SK-N-SH treated with all-trans-retinoic acid at 6 μM for 48 hours (cell line): ENCODE measurements around the gene VPS39.

ENCODE experiments used
- ATAC-seq: fragments of 200-7000 bp; cut with Tn5 transposase; 3 replicates; pipeline ENCODE4 v1.9.1; 2020; ENCODE audit warnings: mild to moderate bottlenecking, moderate library complexity
- ARNTL ChIP-seq: fragments of 450-650 bp; formaldehyde crosslinking; IDR thresholded peaks from 2 replicates; pipeline ENCODE4 v1.5.0; 2020; ENCODE audit warnings: low read depth, mild to moderate bottlenecking, moderate library complexity, borderline replicate concordance
- CSDC2 ChIP-seq: fragments of 250-450 bp; sonication (Bioruptor Pico); IDR thresholded peaks from 2 replicates; pipeline ENCODE4 v1.5.0; 2020; ENCODE audit warnings: mild to moderate bottlenecking, moderate library complexity
- ESRRG ChIP-seq: fragments of 250-450 bp; sonication (Bioruptor Pico); IDR thresholded peaks from 2 replicates; pipeline ENCODE4 v1.6.1; 2021; ENCODE audit warnings: mild to moderate bottlenecking
- GLIS3 ChIP-seq: fragments of 250-450 bp; sonication (Bioruptor Pico); IDR thresholded peaks from 2 replicates; pipeline ENCODE4 v1.5.0; 2020; ENCODE audit warnings: mild to moderate bottlenecking, moderate library complexity
- ISL1 ChIP-seq: fragments of 250-450 bp; sonication (Bioruptor Pico); IDR thresholded peaks from 2 replicates; pipeline ENCODE4 v2.1.2; 2022; ENCODE audit warnings: mild to moderate bottlenecking, moderate library complexity
- PPARA ChIP-seq: fragments of 250-450 bp; sonication (Bioruptor Pico); IDR thresholded peaks from 2 replicates; pipeline ENCODE4 v1.5.0; 2020; ENCODE audit warnings: mild to moderate bottlenecking, borderline replicate concordance
- RARB ChIP-seq: fragments of 250-450 bp; sonication (Bioruptor Pico); IDR thresholded peaks from 2 replicates; pipeline ENCODE4 v1.8.0; 2021; ENCODE audit warnings: mild to moderate bottlenecking, moderate library complexity
- SNAI2 ChIP-seq: fragments of 250-450 bp; sonication (Bioruptor Pico); IDR thresholded peaks from 2 replicates; pipeline ENCODE4 v1.5.0; 2020; ENCODE audit warnings: mild to moderate bottlenecking, moderate library complexity
- TCF4 ChIP-seq: fragments of 250-450 bp; sonication (Bioruptor Pico); IDR thresholded peaks from 2 replicates; pipeline ENCODE4 v1.8.0; 2021; ENCODE audit warnings: mild to moderate bottlenecking, moderate library complexity, borderline replicate concordance
- TOX ChIP-seq: fragments of 250-450 bp; sonication (Bioruptor Pico); IDR thresholded peaks from 2 replicates; pipeline ENCODE4 v1.8.0; 2021; ENCODE audit warnings: mild to moderate bottlenecking, moderate library complexity, borderline replicate concordance
- ZFP3 ChIP-seq: fragments of 250-450 bp; sonication (Bioruptor Pico); IDR thresholded peaks from 2 replicates; pipeline ENCODE4 v1.5.0; 2020; ENCODE audit warnings: mild to moderate bottlenecking, moderate library complexity
- ZNF70 ChIP-seq: fragments of 450-650 bp; formaldehyde crosslinking; IDR thresholded peaks from 2 replicates; pipeline ENCODE4 v1.5.0; 2020; ENCODE audit warnings: mild to moderate bottlenecking, moderate library complexity
- ZNF8 ChIP-seq: fragments of 450-650 bp; formaldehyde crosslinking; IDR thresholded peaks from 2 replicates; pipeline ENCODE4 v1.5.0; 2020; ENCODE audit warnings: mild to moderate bottlenecking, moderate library complexity
- TF ChIP-seq, protein P1 (sequence below): fragments of 250-450 bp; sonication (Bioruptor Pico); IDR thresholded peaks from 2 replicates; pipeline ENCODE4 v1.8.0; 2021; ENCODE audit warnings: low read depth, mild to moderate bottlenecking, moderate library complexity, borderline replicate concordance
- TF ChIP-seq, protein P2 (sequence below): fragments of 250-450 bp; sonication (Bioruptor Pico); IDR thresholded peaks from 2 replicates; pipeline ENCODE4 v1.5.0; 2020; ENCODE audit warnings: mild to moderate bottlenecking, moderate library complexity
- TF ChIP-seq, protein P3 (sequence below): fragments of 250-450 bp; sonication (Bioruptor Pico); IDR thresholded peaks from 2 replicates; pipeline ENCODE4 v1.8.0; 2020; ENCODE audit warnings: mild to moderate bottlenecking, moderate library complexity, borderline replicate concordance
- TF ChIP-seq, protein P4 (sequence below): fragments of 250-450 bp; sonication (Bioruptor Pico); IDR thresholded peaks from 2 replicates; pipeline ENCODE4 v1.5.1; 2020; ENCODE audit warnings: low read depth, mild to moderate bottlenecking, moderate library complexity

The VPS39 gene

DNA sequence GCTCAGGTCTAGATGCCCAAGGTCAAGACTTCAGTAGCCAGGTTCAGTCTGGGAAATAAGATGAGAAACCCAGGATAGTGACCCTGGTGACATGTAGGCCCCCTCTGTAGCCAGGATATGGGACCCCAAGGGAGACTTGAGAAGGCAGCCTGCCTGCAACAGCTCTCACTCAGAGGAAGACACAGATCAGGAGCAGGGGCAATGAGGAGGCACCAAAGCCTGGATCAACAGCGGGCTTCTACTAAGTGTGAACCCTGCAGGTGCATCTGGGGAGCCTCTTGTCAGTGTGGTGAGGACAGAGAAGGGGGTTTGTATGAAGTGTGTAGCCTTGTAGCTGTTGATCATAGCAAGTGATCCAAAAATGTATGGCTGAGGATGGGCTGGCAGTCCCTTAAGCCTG is 77.1 kb downstream of the VPS39 start:
- ATAC-seq, result no peak
- no peak for TF ChIP-seq GLIS3 (CRISPR knock-in tag)
- no peak for TF ChIP-seq TOX (CRISPR knock-in tag)
- TF ChIP-seq, protein P1, sequence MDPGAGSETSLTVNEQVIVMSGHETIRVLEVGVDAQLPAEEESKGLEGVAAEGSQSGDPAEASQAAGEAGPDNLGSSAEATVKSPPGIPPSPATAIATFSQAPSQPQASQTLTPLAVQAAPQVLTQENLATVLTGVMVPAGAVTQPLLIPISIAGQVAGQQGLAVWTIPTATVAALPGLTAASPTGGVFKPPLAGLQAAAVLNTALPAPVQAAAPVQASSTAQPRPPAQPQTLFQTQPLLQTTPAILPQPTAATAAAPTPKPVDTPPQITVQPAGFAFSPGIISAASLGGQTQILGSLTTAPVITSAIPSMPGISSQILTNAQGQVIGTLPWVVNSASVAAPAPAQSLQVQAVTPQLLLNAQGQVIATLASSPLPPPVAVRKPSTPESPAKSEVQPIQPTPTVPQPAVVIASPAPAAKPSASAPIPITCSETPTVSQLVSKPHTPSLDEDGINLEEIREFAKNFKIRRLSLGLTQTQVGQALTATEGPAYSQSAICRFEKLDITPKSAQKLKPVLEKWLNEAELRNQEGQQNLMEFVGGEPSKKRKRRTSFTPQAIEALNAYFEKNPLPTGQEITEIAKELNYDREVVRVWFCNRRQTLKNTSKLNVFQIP (CRISPR knock-in tag), result no peak
- TF ChIP-seq ZNF8, result no peak
- TF ChIP-seq, protein P2, sequence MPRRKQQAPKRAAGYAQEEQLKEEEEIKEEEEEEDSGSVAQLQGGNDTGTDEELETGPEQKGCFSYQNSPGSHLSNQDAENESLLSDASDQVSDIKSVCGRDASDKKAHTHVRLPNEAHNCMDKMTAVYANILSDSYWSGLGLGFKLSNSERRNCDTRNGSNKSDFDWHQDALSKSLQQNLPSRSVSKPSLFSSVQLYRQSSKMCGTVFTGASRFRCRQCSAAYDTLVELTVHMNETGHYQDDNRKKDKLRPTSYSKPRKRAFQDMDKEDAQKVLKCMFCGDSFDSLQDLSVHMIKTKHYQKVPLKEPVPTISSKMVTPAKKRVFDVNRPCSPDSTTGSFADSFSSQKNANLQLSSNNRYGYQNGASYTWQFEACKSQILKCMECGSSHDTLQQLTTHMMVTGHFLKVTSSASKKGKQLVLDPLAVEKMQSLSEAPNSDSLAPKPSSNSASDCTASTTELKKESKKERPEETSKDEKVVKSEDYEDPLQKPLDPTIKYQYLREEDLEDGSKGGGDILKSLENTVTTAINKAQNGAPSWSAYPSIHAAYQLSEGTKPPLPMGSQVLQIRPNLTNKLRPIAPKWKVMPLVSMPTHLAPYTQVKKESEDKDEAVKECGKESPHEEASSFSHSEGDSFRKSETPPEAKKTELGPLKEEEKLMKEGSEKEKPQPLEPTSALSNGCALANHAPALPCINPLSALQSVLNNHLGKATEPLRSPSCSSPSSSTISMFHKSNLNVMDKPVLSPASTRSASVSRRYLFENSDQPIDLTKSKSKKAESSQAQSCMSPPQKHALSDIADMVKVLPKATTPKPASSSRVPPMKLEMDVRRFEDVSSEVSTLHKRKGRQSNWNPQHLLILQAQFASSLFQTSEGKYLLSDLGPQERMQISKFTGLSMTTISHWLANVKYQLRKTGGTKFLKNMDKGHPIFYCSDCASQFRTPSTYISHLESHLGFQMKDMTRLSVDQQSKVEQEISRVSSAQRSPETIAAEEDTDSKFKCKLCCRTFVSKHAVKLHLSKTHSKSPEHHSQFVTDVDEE (CRISPR knock-in tag), result no peak
- TF ChIP-seq, protein P3, sequence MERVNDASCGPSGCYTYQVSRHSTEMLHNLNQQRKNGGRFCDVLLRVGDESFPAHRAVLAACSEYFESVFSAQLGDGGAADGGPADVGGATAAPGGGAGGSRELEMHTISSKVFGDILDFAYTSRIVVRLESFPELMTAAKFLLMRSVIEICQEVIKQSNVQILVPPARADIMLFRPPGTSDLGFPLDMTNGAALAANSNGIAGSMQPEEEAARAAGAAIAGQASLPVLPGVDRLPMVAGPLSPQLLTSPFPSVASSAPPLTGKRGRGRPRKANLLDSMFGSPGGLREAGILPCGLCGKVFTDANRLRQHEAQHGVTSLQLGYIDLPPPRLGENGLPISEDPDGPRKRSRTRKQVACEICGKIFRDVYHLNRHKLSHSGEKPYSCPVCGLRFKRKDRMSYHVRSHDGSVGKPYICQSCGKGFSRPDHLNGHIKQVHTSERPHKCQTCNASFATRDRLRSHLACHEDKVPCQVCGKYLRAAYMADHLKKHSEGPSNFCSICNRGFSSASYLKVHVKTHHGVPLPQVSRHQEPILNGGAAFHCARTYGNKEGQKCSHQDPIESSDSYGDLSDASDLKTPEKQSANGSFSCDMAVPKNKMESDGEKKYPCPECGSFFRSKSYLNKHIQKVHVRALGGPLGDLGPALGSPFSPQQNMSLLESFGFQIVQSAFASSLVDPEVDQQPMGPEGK, result no peak
- no peak for TF ChIP-seq RARB (CRISPR knock-in tag)
- no peak for TF ChIP-seq ARNTL (CRISPR knock-in tag)
- TF ChIP-seq ZFP3 (CRISPR knock-in tag), result no peak
- no peak for TF ChIP-seq ESRRG (CRISPR knock-in tag)
- no peak for TF ChIP-seq ZNF70
- TF ChIP-seq SNAI2, result no peak
- TF ChIP-seq CSDC2 (CRISPR knock-in tag), result no peak
- TF ChIP-seq PPARA (CRISPR knock-in tag), result no peak

DNA sequence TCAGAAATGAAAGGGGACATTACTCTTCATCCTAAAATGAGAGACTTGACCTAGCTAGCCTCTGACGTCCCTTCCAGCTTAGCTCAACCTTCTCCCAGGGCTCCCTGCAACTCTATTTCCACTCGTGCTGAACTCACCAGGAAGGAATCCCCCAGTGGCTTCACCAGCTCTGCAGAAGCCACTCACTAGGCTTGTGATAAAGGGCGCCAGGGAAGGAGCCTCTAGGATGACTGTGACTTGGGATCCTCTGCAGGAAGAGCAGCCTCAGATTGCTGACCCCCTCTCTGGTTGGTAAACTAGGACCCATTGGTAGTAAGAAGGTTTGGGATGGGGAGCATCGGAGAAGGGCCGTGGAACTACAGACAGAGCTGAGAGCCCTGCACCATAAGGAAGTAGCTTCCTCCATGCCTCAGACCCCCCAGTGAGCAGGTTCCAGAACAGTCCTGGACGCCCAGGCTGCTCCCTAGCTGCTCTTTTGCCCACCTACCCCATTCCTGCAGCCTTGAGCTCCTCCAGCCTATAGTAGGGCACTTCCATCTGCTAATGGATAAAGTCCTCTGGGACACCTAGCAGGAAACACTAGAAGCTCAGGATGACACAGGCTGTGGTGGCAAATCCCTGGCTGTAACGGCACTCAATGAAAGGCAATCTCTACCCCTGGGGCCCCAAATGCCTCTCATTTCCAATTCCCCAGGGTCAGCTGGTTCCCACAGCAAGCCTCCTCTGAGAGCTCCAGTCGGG is 77.7 kb downstream of the VPS39 start:
- TF ChIP-seq, protein P1 (CRISPR knock-in tag), result no peak
- no peak for TF ChIP-seq ISL1
- TF ChIP-seq ZNF70, result no peak
- TF ChIP-seq, protein P4, sequence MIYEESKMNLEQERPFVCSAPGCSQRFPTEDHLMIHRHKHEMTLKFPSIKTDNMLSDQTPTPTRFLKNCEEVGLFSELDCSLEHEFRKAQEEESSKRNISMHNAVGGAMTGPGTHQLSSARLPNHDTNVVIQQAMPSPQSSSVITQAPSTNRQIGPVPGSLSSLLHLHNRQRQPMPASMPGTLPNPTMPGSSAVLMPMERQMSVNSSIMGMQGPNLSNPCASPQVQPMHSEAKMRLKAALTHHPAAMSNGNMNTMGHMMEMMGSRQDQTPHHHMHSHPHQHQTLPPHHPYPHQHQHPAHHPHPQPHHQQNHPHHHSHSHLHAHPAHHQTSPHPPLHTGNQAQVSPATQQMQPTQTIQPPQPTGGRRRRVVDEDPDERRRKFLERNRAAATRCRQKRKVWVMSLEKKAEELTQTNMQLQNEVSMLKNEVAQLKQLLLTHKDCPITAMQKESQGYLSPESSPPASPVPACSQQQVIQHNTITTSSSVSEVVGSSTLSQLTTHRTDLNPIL (CRISPR knock-in tag), result no peak
- no peak for TF ChIP-seq GLIS3 (CRISPR knock-in tag)
- TF ChIP-seq ARNTL (CRISPR knock-in tag), result no peak
- TF ChIP-seq, protein P2 (CRISPR knock-in tag), result no peak
- no peak for TF ChIP-seq ZFP3 (CRISPR knock-in tag)
- TF ChIP-seq TCF4 (CRISPR knock-in tag), result no peak
- TF ChIP-seq, protein P3, result no peak
- ATAC-seq, result no peak
